Endothelial cell of umbilical vein (primary cell): ENCODE results near the gene LKAAEAR1. TPM values are rescaled to one million over a fixed set of nuclear protein-coding genes. Genes with fewer than 3 reads are reported as not detected.

Experiments used
- BruUV-seq: library from RNA; stranded (reverse); fragments of 400-500 nt; replicated peaks from 2 replicates; lab custom pipeline; 2021; lab: Mats Ljungman, UMichigan
- CTCF ChIA-PET: fragments of 300-600, 350-600 bp; sonication (Branson Sonifier 250); formaldehyde crosslinking; loops from one replicate; lab custom pipeline; 2021; ENCODE audit warnings: antibody characterized with exemption, inconsistent platforms; lab: Charles Lee
- POLR2A ChIA-PET: fragments of 300-600, 350-600 bp; sonication (Branson Sonifier 250); formaldehyde crosslinking; loops from one replicate; lab custom pipeline; 2021; ENCODE audit warnings: antibody characterized with exemption, inconsistent platforms; lab: Charles Lee
- DNase-seq: peaks from one replicate; pipeline ENCODE4 v3.0.0-alpha.2; 2011; ENCODE audit warnings: low read depth, low spot score
- FAIRE-seq: peaks from 2 replicates; lab custom pipeline; 2011; peaks lifted over from hg19 to GRCh38; lab: Jason Lieb, UNC
- H2AFZ ChIP-seq: 2 replicates; pipeline ENCODE4 v1.6.0; 2012; ENCODE audit warnings: low read depth, low read length, control low read depth, inconsistent platforms
- H3K27ac ChIP-seq: 2 replicates; pipeline ENCODE4 v1.5.1; 2011; ENCODE audit warnings: low read depth, mild to moderate bottlenecking, control low read depth, low read length, moderate library complexity; ENCODE audit not compliant: insufficient read depth
- H3K27me3 ChIP-seq, 2 experiments: 2 replicates each; pipeline versions ENCODE4 v1.6.0 to v1.6.1; 2011; ENCODE audit warnings: low read length in 2 of 2, mixed read lengths in 1 of 2; ENCODE audit not compliant: control insufficient read depth in 2 of 2, insufficient read depth in 2 of 2
- H3K36me3 ChIP-seq, 2 experiments: 2 replicates in 1 of 2; 3 replicates in 1 of 2; pipeline ENCODE4 v1.5.1; 2011; ENCODE audit warnings: low read length in 2 of 2, mild to moderate bottlenecking in 1 of 2, moderate library complexity in 1 of 2; ENCODE audit not compliant: control insufficient read depth in 2 of 2, insufficient read depth in 2 of 2; ENCODE audit errors: extremely low read depth in 1 of 2
- H3K4me1 ChIP-seq: 3 replicates; pipeline ENCODE4 v1.5.1; 2011; ENCODE audit warnings: mild to moderate bottlenecking, low read length; ENCODE audit not compliant: control insufficient read depth, insufficient read depth; ENCODE audit errors: extremely low read depth
- H3K4me2 ChIP-seq: 2 replicates; pipeline ENCODE4 v1.6.1; 2011; ENCODE audit warnings: low read length, control low read depth, mixed read lengths; ENCODE audit not compliant: insufficient read depth
- H3K4me3 ChIP-seq, 3 experiments: fragments of 200-600 bp in 1 of 3; sonication (generic), shearing (Covaris generic) in 1 of 3; replicated peaks in 1 of 3; 2 replicates each; pipeline ENCODE4 v1.5.1; 2011 to 2016; ENCODE audit warnings: control low read depth in 3 of 3, low read length in 3 of 3, mild to moderate bottlenecking in 2 of 3, inconsistent platforms in 1 of 3, low read depth in 1 of 3, moderate library complexity in 1 of 3; ENCODE audit not compliant: insufficient read depth in 1 of 3
- H3K79me2 ChIP-seq: 2 replicates; pipeline ENCODE4 v1.6.0; 2012; ENCODE audit warnings: low read length, inconsistent platforms; ENCODE audit not compliant: control insufficient read depth, insufficient read depth
- H3K9ac ChIP-seq: replicated peaks from 2 replicates; pipeline ENCODE3; 2011; ENCODE audit warnings: low read length, control low read depth; ENCODE audit not compliant: insufficient read depth; ENCODE audit errors: extremely low read depth
- H3K9me1 ChIP-seq: replicated peaks from 3 replicates; pipeline ENCODE4 v1.6.0; 2011; ENCODE audit warnings: mild to moderate bottlenecking, low read length; ENCODE audit not compliant: control insufficient read depth, insufficient read depth; ENCODE audit errors: extremely low read depth
- H3K9me3 ChIP-seq: replicated peaks from 2 replicates; pipeline ENCODE4 v1.5.1; 2012; ENCODE audit warnings: low read length, inconsistent platforms; ENCODE audit not compliant: control insufficient read depth, insufficient read depth
- H4K20me1 ChIP-seq: replicated peaks from 2 replicates; pipeline ENCODE3; 2011; ENCODE audit warnings: mild to moderate bottlenecking, low read length; ENCODE audit not compliant: control insufficient read depth, insufficient read depth; ENCODE audit errors: extremely low read depth
- EZH2 ChIP-seq: IDR thresholded peaks from 2 replicates; pipeline ENCODE4 v1.6.1; 2012; ENCODE audit warnings: borderline replicate concordance, low read depth, mild to moderate bottlenecking, moderate library complexity, low read length, inconsistent platforms; ENCODE audit not compliant: severe bottlenecking
- FOS ChIP-seq: IDR thresholded peaks from 2 replicates; pipeline ENCODE4 v1.6.1; 2011; ENCODE audit warnings: mild to moderate bottlenecking, low read length, moderate library complexity, borderline replicate concordance; ENCODE audit not compliant: insufficient read depth
- GATA2 ChIP-seq: IDR thresholded peaks from 2 replicates; pipeline ENCODE4 v1.7.0; 2011; ENCODE audit warnings: low read depth, mild to moderate bottlenecking, moderate library complexity, mixed read lengths, low read length; ENCODE audit not compliant: insufficient read length, insufficient read depth
- JUN ChIP-seq: IDR thresholded peaks from 2 replicates; pipeline ENCODE4 v1.6.1; 2011; ENCODE audit warnings: borderline replicate concordance, low read depth; ENCODE audit not compliant: insufficient read length, insufficient read depth
- MYC ChIP-seq: IDR thresholded peaks from one replicate; pipeline ENCODE4 v1.6.1; 2011; ENCODE audit warnings: mild to moderate bottlenecking, low read depth, low read length
- POLR2A ChIP-seq: IDR thresholded peaks from 2 replicates; pipeline ENCODE4 v1.6.1; 2012; ENCODE audit warnings: low read depth, mild to moderate bottlenecking, control low read depth, low read length
- POLR2AphosphoS5 ChIP-seq: IDR thresholded peaks from 2 replicates; pipeline ENCODE4 v1.6.1; 2012; ENCODE audit warnings: low read depth, mild to moderate bottlenecking, control low read depth, low read length, moderate library complexity; ENCODE audit not compliant: insufficient read depth
- dilution Hi-C: fragments of 300-500 bp; cut with MboI; formaldehyde crosslinking; loops from one replicate; pipeline ENCODE4 v1.15.0; 2019; ENCODE audit warnings: low sequenced_read_pairs; ENCODE audit not compliant: extremely low pct_ligation_motif_present
- intact Hi-C: fragments of 100-400 bp; cut with micrococcal nuclease; formaldehyde crosslinking; loops from one replicate; pipeline ENCODE4 v1.10.0; 2022
- polyA plus RNA-seq, 4 experiments: library from polyadenylated mRNA; depleted of rRNA in 3 of 4; stranded (reverse) in 3 of 4; unstranded in 1 of 4; fragments of >200 nt; gene quantifications; 2 replicates each; pipeline versions ENCODE4 v1.2.1 to v1.2.3, GENCODE V29; 2011 to 2012; ENCODE audit warnings: missing spikeins in 1 of 4
- total RNA-seq: library from RNA; stranded (reverse); gene quantifications from 2 replicates; pipeline ENCODE4 v1.2.3, GENCODE V29; 2021
- TF ChIP-seq, protein P1 (sequence below): IDR thresholded peaks from 2 replicates; pipeline ENCODE4 v1.6.1; 2011; ENCODE audit not compliant: insufficient read depth, insufficient read length
- TF ChIP-seq, protein P2 (sequence below), 2 donors: IDR thresholded peaks; 1 replicate in 1 of 2; 2 replicates in 1 of 2; pipeline ENCODE4 v1.5.1; 2011; ENCODE audit warnings: low read length in 2 of 2, mild to moderate bottlenecking in 2 of 2, moderate library complexity in 2 of 2, control low read depth in 1 of 2, inconsistent platforms in 1 of 2, low read depth in 1 of 2; ENCODE audit not compliant: insufficient read depth in 1 of 2; ENCODE audit errors: extremely low read depth in 1 of 2

LKAAEAR1 gene
- total and polyA plus RNA-seq, 2 donors (not counting 3 experiments of a cell fraction or from before 2014, with no cell fraction given), result 0.29 TPM; not detected in 1

DNA sequence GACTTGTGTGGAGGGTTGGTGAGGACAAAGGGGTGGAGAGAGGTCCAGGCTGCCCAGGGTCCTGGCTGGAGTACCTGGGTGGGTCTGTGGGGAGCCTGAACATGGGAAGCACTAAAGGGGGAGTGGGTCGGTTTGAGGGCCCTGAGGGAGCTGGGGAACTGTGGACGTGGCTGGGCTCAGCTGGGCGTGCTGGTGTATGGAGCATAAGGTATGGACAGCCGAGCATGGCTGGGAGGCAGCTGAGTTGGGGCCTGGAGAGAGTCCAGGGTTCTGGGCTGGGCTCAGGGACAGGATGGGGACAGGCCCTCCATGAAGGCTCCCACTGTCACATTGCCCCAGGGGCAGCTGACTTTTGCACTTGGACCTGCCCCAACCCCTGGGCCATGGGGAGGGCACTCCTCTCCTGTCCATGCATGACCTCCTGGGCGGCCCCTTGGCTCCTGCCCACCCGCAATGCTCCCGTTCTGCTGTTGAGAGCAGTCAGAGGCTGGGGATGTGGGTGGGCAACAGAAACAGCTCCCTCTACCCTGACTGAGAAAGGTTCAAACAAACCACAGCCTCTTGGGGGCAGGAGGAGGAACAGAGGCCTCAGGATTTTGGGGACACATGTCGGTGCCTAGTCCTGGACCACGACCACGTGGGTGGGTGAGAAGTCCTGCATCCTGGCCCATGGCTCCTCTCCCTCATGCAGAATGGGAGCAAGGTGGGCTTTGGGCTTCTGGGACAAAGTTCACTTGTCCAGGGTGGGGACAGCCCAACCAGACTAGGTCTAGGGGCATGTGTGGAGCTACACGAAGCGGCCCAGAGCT, 43.8 kb downstream of the LKAAEAR1 start:
- no peaks in the 10 kb centered on the region for H3K79me2 ChIP-seq
- no peak overlapping the region for H3K4me3 ChIP-seq
- H3K27me3 ChIP-seq, result no peaks in the 10 kb centered on the region
- ChIA-PET CTCF (interaction anchor here (1.1 to 7.5 kb wide), 7 partner anchors 12 to 80 kb away, joined by 5 to 412 read pairs (median 21); partner anchors contain the start of genes LKAAEAR1, PRPF6, SAMD10 and SOX18), POLR2A (interaction anchor here (1.6 to 2.3 kb wide), 3 partner anchors 10 to 17 kb away, joined by 4 to 21 read pairs (median 9); no protein-coding TSS in a partner anchor)
- BruUV-seq, result no TSS peak
- DNase-seq, result no peak
- H3K9me1 ChIP-seq, result no peaks in the 10 kb centered on the region
- H2AFZ ChIP-seq, result no peak overlapping the region
- no peak for FAIRE-seq
- peaks cover 55% of the 10 kb centered on the region for H3K4me1 ChIP-seq
- TF ChIP-seq POLR2AphosphoS5, result no peak
- TF ChIP-seq, protein P1, sequence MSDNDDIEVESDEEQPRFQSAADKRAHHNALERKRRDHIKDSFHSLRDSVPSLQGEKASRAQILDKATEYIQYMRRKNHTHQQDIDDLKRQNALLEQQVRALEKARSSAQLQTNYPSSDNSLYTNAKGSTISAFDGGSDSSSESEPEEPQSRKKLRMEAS, result peak; percentile 40
- no peak overlapping the region for H3K27ac ChIP-seq
- intact Hi-C loops, result no loop called here
- no peaks in the 10 kb centered on the region for H3K36me3 ChIP-seq
- no peak overlapping the region for H3K4me2 ChIP-seq
- H3K9ac ChIP-seq, result no peak overlapping the region
- dilution Hi-C loops, result no loop called here
- no peaks in the 10 kb centered on the region for H4K20me1 ChIP-seq
- no peaks in the 10 kb centered on the region for H3K9me3 ChIP-seq

DNA sequence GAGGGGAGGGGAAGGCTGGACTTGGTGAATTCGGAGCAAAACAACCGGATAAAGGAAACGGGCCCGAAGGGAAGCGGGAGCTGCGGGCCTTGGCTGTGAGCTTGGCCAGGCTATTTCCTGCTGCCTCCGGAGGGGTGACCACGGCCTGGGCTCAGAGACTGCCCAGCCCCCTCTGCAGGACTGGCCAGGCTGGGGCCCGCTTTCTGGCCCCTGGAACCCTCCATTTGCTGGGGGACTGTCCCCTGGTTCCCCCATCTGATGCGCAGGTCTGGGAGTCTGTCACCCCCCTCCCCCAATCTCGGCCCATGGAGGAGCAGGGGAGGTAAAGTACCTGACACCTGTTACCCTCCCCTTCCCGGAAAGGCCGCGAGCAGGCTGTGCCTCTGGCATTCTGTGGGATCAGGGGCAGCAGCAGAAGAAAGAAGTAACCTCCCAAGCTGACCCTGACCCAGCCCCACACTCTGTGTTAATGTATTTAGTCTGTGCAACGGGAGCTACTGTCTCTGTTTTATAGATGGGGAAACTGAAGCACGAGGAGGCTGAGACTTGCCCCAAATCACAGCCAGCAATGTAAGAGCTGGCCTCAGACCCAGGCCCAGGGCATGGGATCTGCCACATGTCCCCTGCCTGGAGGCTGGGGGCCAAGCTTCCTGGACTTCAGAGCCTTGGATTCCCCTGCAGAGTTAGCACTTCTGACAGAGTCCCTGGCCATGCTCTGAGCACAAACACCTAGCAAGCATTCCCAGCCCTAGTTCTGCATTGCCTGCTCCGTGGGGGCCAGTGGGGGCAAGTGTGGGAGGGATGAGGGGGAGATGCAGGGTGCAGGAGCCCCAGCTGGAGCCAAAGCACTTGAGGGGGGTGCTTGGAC, 44.7 kb downstream of the LKAAEAR1 start:
- peak; percentile 17 for TF ChIP-seq FOS
- TF ChIP-seq JUN, result no peak
- TF ChIP-seq, protein P1, result no peak
- TF ChIP-seq MYC, result no peak
- TF ChIP-seq, protein P2, sequence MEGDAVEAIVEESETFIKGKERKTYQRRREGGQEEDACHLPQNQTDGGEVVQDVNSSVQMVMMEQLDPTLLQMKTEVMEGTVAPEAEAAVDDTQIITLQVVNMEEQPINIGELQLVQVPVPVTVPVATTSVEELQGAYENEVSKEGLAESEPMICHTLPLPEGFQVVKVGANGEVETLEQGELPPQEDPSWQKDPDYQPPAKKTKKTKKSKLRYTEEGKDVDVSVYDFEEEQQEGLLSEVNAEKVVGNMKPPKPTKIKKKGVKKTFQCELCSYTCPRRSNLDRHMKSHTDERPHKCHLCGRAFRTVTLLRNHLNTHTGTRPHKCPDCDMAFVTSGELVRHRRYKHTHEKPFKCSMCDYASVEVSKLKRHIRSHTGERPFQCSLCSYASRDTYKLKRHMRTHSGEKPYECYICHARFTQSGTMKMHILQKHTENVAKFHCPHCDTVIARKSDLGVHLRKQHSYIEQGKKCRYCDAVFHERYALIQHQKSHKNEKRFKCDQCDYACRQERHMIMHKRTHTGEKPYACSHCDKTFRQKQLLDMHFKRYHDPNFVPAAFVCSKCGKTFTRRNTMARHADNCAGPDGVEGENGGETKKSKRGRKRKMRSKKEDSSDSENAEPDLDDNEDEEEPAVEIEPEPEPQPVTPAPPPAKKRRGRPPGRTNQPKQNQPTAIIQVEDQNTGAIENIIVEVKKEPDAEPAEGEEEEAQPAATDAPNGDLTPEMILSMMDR (IDR thresholded peaks at IDR 0.05; ENCODE audit: extremely low read depth in 1 of 2, insufficient read depth in 1 of 2, low read depth in 1 of 2, low read length in 2 of 2), result no peak
- no peak for TF ChIP-seq GATA2
- TF ChIP-seq POLR2AphosphoS5, result peak; percentile 71
- no peak for TF ChIP-seq EZH2
- peak; percentile 56 for TF ChIP-seq POLR2A
- peak overlapping the region in 1 of 3 experiments; percentile 65 for H3K4me3 ChIP-seq
- H2AFZ ChIP-seq, result no peak overlapping the region
- DNase-seq (peak; percentile 35), FAIRE-seq (peak; percentile 96)
- H3K4me1 ChIP-seq, result peaks cover 46% of the 10 kb centered on the region
- no peaks in the 10 kb centered on the region for H4K20me1 ChIP-seq
- H3K9me1 ChIP-seq, result no peaks in the 10 kb centered on the region
- CTCF ChIA-PET, result interaction anchor here (0.6 to 7.5 kb wide), 20 partner anchors 7 to 501 kb away, joined by 3 to 412 read pairs (median 7); partner anchors contain the start of genes LKAAEAR1, OPRL1, PRPF6 and PTK6
- H3K36me3 ChIP-seq, result no peaks in the 10 kb centered on the region
- dilution Hi-C loops (no loop called here), intact Hi-C loops (loop anchor here (1.0 kb wide), 5 partner anchors 8 to 81 kb away; partner anchors contain the start of gene PRPF6)
- POLR2A ChIA-PET, result interaction anchor here (1.3 to 2.3 kb wide), 7 partner anchors 10 to 44 kb away, joined by 3 to 21 read pairs (median 6); partner anchors contain the start of genes SOX18 and TCEA2
- H3K9me3 ChIP-seq, result no peaks in the 10 kb centered on the region
- BruUV-seq, result TSS peak; percentile 49
- peak overlapping the region; percentile 62 for H3K27ac ChIP-seq
- H3K27me3 ChIP-seq, result no peaks in the 10 kb centered on the region
- peak overlapping the region; percentile 48 for H3K4me2 ChIP-seq
- H3K79me2 ChIP-seq, result no peaks in the 10 kb centered on the region
- no peak overlapping the region for H3K9ac ChIP-seq
